AG04449 (cell line): Measurements from ENCODE around the gene MARCHF10.

ENCODE experiments used
- CTCF ChIA-PET: fragments of 350-600 bp; formaldehyde crosslinking; extraction: SDS; loops from one replicate; lab custom pipeline; 2021; ENCODE audit warnings: antibody characterized with exemption; lab: Yijun Ruan, JAX
- POLR2A ChIA-PET: fragments of 400-600, 350-600 bp; formaldehyde crosslinking; extraction: SDS; loops from one replicate; lab custom pipeline; 2020; ENCODE audit warnings: antibody characterized with exemption, inconsistent platforms; lab: Yijun Ruan, JAX
- DNase-seq: peaks from one replicate; pipeline ENCODE4 v3.0.0-alpha.2; 2010; ENCODE audit warnings: low read depth, low spot score
- H3K4me3 ChIP-seq: 2 replicates; pipeline ENCODE4 v1.5.1; 2011; ENCODE audit warnings: low read depth, mild to moderate bottlenecking, control low read depth, low read length
- CTCF ChIP-seq: IDR thresholded peaks from one replicate; pipeline ENCODE4 v1.5.1; 2011; ENCODE audit warnings: mild to moderate bottlenecking, moderate library complexity, low read length, control low read depth, inconsistent platforms; ENCODE audit not compliant: insufficient read depth; ENCODE audit errors: missing control alignments

Gene MARCHF10

GRCh38 chr17:62690168-62690897 is 117.8 kb downstream of the MARCHF10 start:
- no peak for TF ChIP-seq CTCF
- no peak overlapping the region for H3K4me3 ChIP-seq
- CTCF ChIA-PET, result no interaction called here
- DNase-seq, result no peak
- POLR2A ChIA-PET, result interaction anchor here (0.6 kb wide), 1 partner anchor 285 kb away, joined by 3 read pairs; no protein-coding TSS in a partner anchor

GRCh38 chr17:62689441-62690167 is 118.5 kb downstream of the MARCHF10 start:
- no peak for TF ChIP-seq CTCF
- POLR2A ChIA-PET, result no interaction called here
- H3K4me3 ChIP-seq, result no peak overlapping the region
- CTCF ChIA-PET, result no interaction called here
- no peak for DNase-seq

- H3K4me3 ChIP-seq, result no peak overlapping the region
- no peak for TF ChIP-seq CTCF
- ChIA-PET POLR2A (no interaction called here), CTCF (interaction anchor here (1.0 kb wide), 1 partner anchor 717 kb away, joined by 3 read pairs; no protein-coding TSS in a partner anchor)
- no peak for DNase-seq
Measured at GRCh38 chr17:62688398-62689160, 119.5 kb downstream of the MARCHF10 start.

GRCh38 chr17:62687997-62688396 is 120.1 kb downstream of the MARCHF10 start:
- no peak for DNase-seq
- ChIA-PET POLR2A (no interaction called here), CTCF (interaction anchor here (1.0 kb wide), 1 partner anchor 718 kb away, joined by 3 read pairs; no protein-coding TSS in a partner anchor)
- no peak overlapping the region for H3K4me3 ChIP-seq
- TF ChIP-seq CTCF, result no peak

- ChIA-PET POLR2A (no interaction called here), CTCF (interaction anchor here (1.6 kb wide), 1 partner anchor 12 kb away, joined by 7 read pairs; no protein-coding TSS in a partner anchor)
- H3K4me3 ChIP-seq, result no peak overlapping the region
- no peak for TF ChIP-seq CTCF
- no peak for DNase-seq
Measured at GRCh38 chr17:62684179-62684578, 123.9 kb downstream of the MARCHF10 start.
